Dermis blood vessel endothelial cell (primary cell): ENCODE results near the gene ITIH3. TPM values are rescaled to one million over a fixed set of nuclear protein-coding genes. Genes with fewer than 3 reads are reported as not detected.

Source experiments
- DNase-seq: peaks from one replicate; pipeline ENCODE4 v3.0.0; 2010
- total RNA-seq: library from RNA; depleted of rRNA; stranded (reverse); fragments of >200 nt; gene quantifications from 2 replicates; pipeline ENCODE4 v1.2.3, GENCODE V29; 2014

The ITIH3 gene
- total RNA-seq, 1 donor from 2014 or later, result 0.34 TPM

- DNase-seq, result peak; percentile 10
Observed at GRCh38 chr3:52827866-52828376, 33.3 kb downstream of the ITIH3 start.

- DNase-seq, result no peak
Observed at GRCh38 chr3:52829482-52829881, 34.9 kb downstream of the ITIH3 start.

- DNase-seq, result no peak
Observed at GRCh38 chr3:52829906-52830463, 35.4 kb downstream of the ITIH3 start.

GRCh38 chr3:52830535-52831258 is 36.1 kb downstream of the ITIH3 start, which contains the start of gene ITIH4:
ITIH4 (minus strand) TSS chr3:52830672; CDS start chr3:52830642, 30 bp downstream.
- no peak for DNase-seq

- peak; percentile 87 for DNase-seq
Observed at GRCh38 chr3:52831500-52832301, 37.1 kb downstream of the ITIH3 start.

- DNase-seq, result no peak
Observed at GRCh38 chr3:52833202-52833601, 38.6 kb downstream of the ITIH3 start.

- no peak for DNase-seq
Observed at GRCh38 chr3:52834871-52835501, 40.4 kb downstream of the ITIH3 start, which contains the start of gene MUSTN1. MUSTN1 (minus strand) TSS chr3:52835019; CDS start chr3:52834948, 71 bp downstream.

- no peak for DNase-seq
Observed at GRCh38 chr3:52835766-52836470, 41.3 kb downstream of the ITIH3 start.

GRCh38 chr3:52836471-52836845 is 41.9 kb downstream of the ITIH3 start:
- no peak for DNase-seq

GRCh38 chr3:52836986-52837385 is 42.4 kb downstream of the ITIH3 start:
- no peak for DNase-seq

- DNase-seq, result no peak
Observed at GRCh38 chr3:52838561-52839267, 44.1 kb downstream of the ITIH3 start.

- DNase-seq, result no peak
Observed at GRCh38 chr3:52839268-52839575, 44.6 kb downstream of the ITIH3 start.

GRCh38 chr3:52839892-52840545 is 45.4 kb downstream of the ITIH3 start:
- no peak for DNase-seq

GRCh38 chr3:52841211-52841980 is 46.8 kb downstream of the ITIH3 start:
- DNase-seq, result no peak

GRCh38 chr3:52841981-52842340 is 47.4 kb downstream of the ITIH3 start:
- no peak for DNase-seq

- no peak for DNase-seq
Observed at GRCh38 chr3:52842424-52842823, 47.8 kb downstream of the ITIH3 start.

- DNase-seq, result no peak
Observed at GRCh38 chr3:52843108-52843865, 48.7 kb downstream of the ITIH3 start.

GRCh38 chr3:52843881-52844280 is 49.3 kb downstream of the ITIH3 start:
- DNase-seq, result no peak

GRCh38 chr3:52844290-52844975 is 49.8 kb downstream of the ITIH3 start:
- no peak for DNase-seq
